Choroid plexus epithelial cell (primary cell): Measurements from ENCODE around the gene DNAJC4.
A peak's percentile ranks its signal among the peaks of the same experiment; 100 is the strongest.
"Not testable (repeated sequence)": the region's sequence is repeated elsewhere in the genome, so short reads cannot be mapped to it uniquely, and the experiment has no call there.

ENCODE experiments used
- DNase-seq: peaks from one replicate; pipeline ENCODE4 v3.0.0-alpha.2; 2010; ENCODE audit warnings: low read depth
- H3K4me3 ChIP-seq: 2 replicates; pipeline ENCODE4 v1.5.1; 2011; ENCODE audit warnings: low read depth, mild to moderate bottlenecking, control low read depth, low read length, moderate library complexity
- CTCF ChIP-seq: conservative IDR thresholded peaks from 2 replicates; pipeline ENCODE4 v1.5.1; 2011; ENCODE audit warnings: low read depth, mild to moderate bottlenecking, control low read depth, inconsistent platforms, low read length, moderate library complexity

Gene DNAJC4

GRCh38 chr11:64241491-64242374 lies 11.4 kb downstream of the DNAJC4 start:
- no peak for DNase-seq
- TF ChIP-seq CTCF = no peak
- peak overlapping the region; percentile 91 for H3K4me3 ChIP-seq

- TF ChIP-seq CTCF = no peak
- no peak overlapping the region for H3K4me3 ChIP-seq
Observed at GRCh38 chr11:64243236-64243854, 13.0 kb downstream of the DNAJC4 start.

GRCh38 chr11:64244107-64244506 lies 13.8 kb downstream of the DNAJC4 start:
- no peak for DNase-seq
- no peak overlapping the region for H3K4me3 ChIP-seq
- no peak for TF ChIP-seq CTCF

More at GRCh38 chr11:64243236-64243854, 13.0 kb downstream of the DNAJC4 start:
- DNase-seq = no peak

GRCh38 chr11:64244966-64245365 lies 14.6 kb downstream of the DNAJC4 start:
- no peak for TF ChIP-seq CTCF
- DNase-seq = no peak
- peak overlapping the region; percentile 64 for H3K4me3 ChIP-seq

GRCh38 chr11:64245401-64245796 lies 15.1 kb downstream of the DNAJC4 start:
- DNase-seq = no peak
- TF ChIP-seq CTCF = no peak
- peak overlapping the region; percentile 64 for H3K4me3 ChIP-seq

GRCh38 chr11:64245797-64246620 lies 15.7 kb downstream of the DNAJC4 start:
- peak; percentile 82 for DNase-seq
- H3K4me3 ChIP-seq = peak overlapping the region; percentile 64
- TF ChIP-seq CTCF = no peak

GRCh38 chr11:64246621-64246870 lies 16.2 kb downstream of the DNAJC4 start:
- DNase-seq = not testable (repeated sequence)
- H3K4me3 ChIP-seq = peak overlapping the region; percentile 64
